ENCODE data around the gene TFCP2. TPM values are rescaled to one million over a fixed set of nuclear protein-coding genes. Genes with fewer than 3 reads are reported as not detected.

The TFCP2 gene
- polyA plus RNA-seq, 1 donor (not counting 4 experiments of a cell fraction or from before 2014, with no cell fraction given): 27.2 TPM

GRCh38 chr12:51183349-51183748, 10.4 kb upstream of the TFCP2 start:
- H3K27me3 ChIP-seq (ENCODE audit: control insufficient read depth, extremely low read depth, insufficient read depth, low read length): peaks cover under 1% of the 10 kb centered on the region
- H3K79me2 ChIP-seq (ENCODE audit: control insufficient read depth, insufficient read depth, low read length): no peaks in the 10 kb centered on the region
- H3K4me2 ChIP-seq (ENCODE audit: control insufficient read depth, extremely low read depth, insufficient read depth, low read depth, low read length): no peak overlapping the region
- no peaks in the 10 kb centered on the region for H3K4me1 ChIP-seq (ENCODE audit: control insufficient read depth, extremely low read depth, insufficient read depth, low read length)
- no peaks in the 10 kb centered on the region for H3K9me3 ChIP-seq (ENCODE audit: control insufficient read depth, low read depth, low read length)
- no peak overlapping the region for H2AFZ ChIP-seq (ENCODE audit: control insufficient read depth, low read length)
- FAIRE-seq (no peak), DNase-seq (ENCODE audit: low read depth, low spot score) (no peak)
- dilution Hi-C loops (cut with MboI; ENCODE audit: extremely low pct_ligation_motif_present, low sequenced_read_pairs): no loop called here
- H3K27ac ChIP-seq (ENCODE audit: control insufficient read depth, insufficient read depth, low read length): no peak overlapping the region
- no peak overlapping the region for H3K4me3 ChIP-seq (ENCODE audit: control insufficient read depth in 2 of 3, extremely low read depth in 1 of 3, insufficient read depth in 2 of 3, low read depth in 1 of 3, low read length in 3 of 3)
- no peaks in the 10 kb centered on the region for H3K36me3 ChIP-seq (ENCODE audit: control insufficient read depth in 2 of 2, extremely low read depth in 1 of 2, insufficient read depth in 2 of 2, low read length in 2 of 2)
- no peaks in the 10 kb centered on the region for H3K9me1 ChIP-seq (ENCODE audit: control insufficient read depth, extremely low read depth, insufficient read depth, low read length)
- H3K9ac ChIP-seq (ENCODE audit: control insufficient read depth, extremely low read depth, insufficient read depth, low read length): no peak overlapping the region
- no peaks in the 10 kb centered on the region for H4K20me1 ChIP-seq (ENCODE audit: control insufficient read depth, extremely low read depth, insufficient read depth, low read length)
- TF ChIP-seq CTCF (optimal IDR thresholded peaks at IDR 0.05 in 1 of 3, IDR thresholded peaks at IDR 0.05 in 1 of 3, conservative IDR thresholded peaks at IDR 0.05 in 1 of 3; ENCODE audit: extremely low read depth in 1 of 3, insufficient read depth in 2 of 3, low read length in 3 of 3): no peak
- TF ChIP-seq EZH2 (IDR thresholded peaks at IDR 0.05; ENCODE audit: low read length): no peak

DNA sequence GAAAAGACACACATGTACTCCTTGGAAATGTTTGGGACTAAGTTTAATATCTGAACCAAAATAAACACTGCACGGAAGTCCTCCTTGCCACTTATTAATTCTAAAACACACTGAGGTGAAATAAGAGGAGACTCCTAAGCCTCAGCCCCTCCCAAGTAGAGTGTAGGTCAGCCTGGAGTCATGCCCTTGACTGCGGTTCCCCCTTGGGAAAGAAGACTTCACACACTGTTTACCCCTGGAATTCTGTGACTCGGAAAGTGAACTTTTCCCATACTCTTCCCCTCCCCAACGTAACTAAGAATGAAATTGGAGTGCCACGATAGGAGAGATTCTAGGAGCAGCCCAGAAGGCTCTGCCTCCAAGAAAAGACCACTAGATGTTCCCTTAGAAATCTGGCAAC, 8.6 kb upstream of the TFCP2 start:
- Histone ChIP-seq H4K20me1 (ENCODE audit: control insufficient read depth, extremely low read depth, insufficient read depth, low read length) (no peaks in the 10 kb centered on the region), H3K4me2 (ENCODE audit: control insufficient read depth, extremely low read depth, insufficient read depth, low read depth, low read length) (no peak overlapping the region), H2AFZ (ENCODE audit: control insufficient read depth, low read length) (no peak overlapping the region), H3K79me2 (ENCODE audit: control insufficient read depth, insufficient read depth, low read length) (no peaks in the 10 kb centered on the region), H3K4me1 (ENCODE audit: control insufficient read depth, extremely low read depth, insufficient read depth, low read length) (no peaks in the 10 kb centered on the region), H3K9me1 (ENCODE audit: control insufficient read depth, extremely low read depth, insufficient read depth, low read length) (no peaks in the 10 kb centered on the region), H3K36me3 (ENCODE audit: control insufficient read depth in 2 of 2, extremely low read depth in 1 of 2, insufficient read depth in 2 of 2, low read length in 2 of 2) (no peaks in the 10 kb centered on the region), H3K9ac (ENCODE audit: control insufficient read depth, extremely low read depth, insufficient read depth, low read length) (no peak overlapping the region), H3K27ac (ENCODE audit: control insufficient read depth, insufficient read depth, low read length) (no peak overlapping the region), H3K9me3 (ENCODE audit: control insufficient read depth, low read depth, low read length) (no peaks in the 10 kb centered on the region), H3K27me3 (ENCODE audit: control insufficient read depth, extremely low read depth, insufficient read depth, low read length) (no peaks in the 10 kb centered on the region), H3K4me3 (ENCODE audit: control insufficient read depth in 2 of 3, extremely low read depth in 1 of 3, insufficient read depth in 2 of 3, low read depth in 1 of 3, low read length in 3 of 3) (no peak overlapping the region)
- no peak for FAIRE-seq
- DNase-seq (ENCODE audit: low read depth, low spot score): no peak
- TF ChIP-seq CTCF (optimal IDR thresholded peaks at IDR 0.05 in 1 of 3, IDR thresholded peaks at IDR 0.05 in 1 of 3, conservative IDR thresholded peaks at IDR 0.05 in 1 of 3; ENCODE audit: extremely low read depth in 1 of 3, insufficient read depth in 2 of 3, low read length in 3 of 3) (no peak), EZH2 (IDR thresholded peaks at IDR 0.05; ENCODE audit: low read length) (no peak)
- dilution Hi-C loops (cut with MboI; ENCODE audit: extremely low pct_ligation_motif_present, low sequenced_read_pairs): no loop called here
